ENCODE data around the gene PSME3.

Gene PSME3
- total RNA-seq, result 36.5 to 55.4 (median 36.6) reads per million in 3 donors

GRCh38 chr17:42832934-42833766, at the start of gene PSME3:
Gene PSME3 (plus strand): TSS chr17:42833397. CDS start chr17:42833632, 235 bp downstream.
- H3K4me1 ChIP-seq (ENCODE audit: control insufficient read depth, insufficient read depth, low read length, poor library complexity, severe bottlenecking), result peaks cover 4% of the 10 kb centered on the region
- H3K4me3 ChIP-seq (ENCODE audit: insufficient read depth, low read depth, low read length, poor library complexity, severe bottlenecking), result peak within 1 kb of the TSS; percentile 85
- peak; percentile 76 to 85 (median 83) for DNase-seq
- H3K36me3 ChIP-seq (ENCODE audit: control insufficient read depth, insufficient read depth, low read length), result peaks cover 9% of the 10 kb centered on the region
- peak within 1 kb of the TSS; percentile 86 for H3K27ac ChIP-seq (ENCODE audit: insufficient read depth, low read length, poor library complexity, severe bottlenecking)
- no peaks in the 10 kb centered on the region for H3K9me3 ChIP-seq (ENCODE audit: control insufficient read depth, low read length)
- no peaks in the 10 kb centered on the region for H3K27me3 ChIP-seq (replicated peaks; ENCODE audit: control insufficient read depth, insufficient read depth, low read length, poor library complexity, severe bottlenecking)

GRCh38 chr17:42783791-42784138, 49.4 kb upstream of the PSME3 start:
- no peak overlapping the region for H3K27ac ChIP-seq (ENCODE audit: insufficient read depth, low read length, poor library complexity, severe bottlenecking)
- peaks cover 57% of the 10 kb centered on the region for H3K27me3 ChIP-seq (replicated peaks; ENCODE audit: control insufficient read depth, insufficient read depth, low read length, poor library complexity, severe bottlenecking)
- H3K4me1 ChIP-seq (ENCODE audit: control insufficient read depth, insufficient read depth, low read length, poor library complexity, severe bottlenecking), result peaks cover 21% of the 10 kb centered on the region
- H3K36me3 ChIP-seq (ENCODE audit: control insufficient read depth, insufficient read depth, low read length), result peaks cover 12% of the 10 kb centered on the region
- H3K9me3 ChIP-seq (ENCODE audit: control insufficient read depth, low read length), result no peaks in the 10 kb centered on the region
- no peak for DNase-seq
- H3K4me3 ChIP-seq (ENCODE audit: insufficient read depth, low read depth, low read length, poor library complexity, severe bottlenecking), result no peak overlapping the region

- H3K36me3 ChIP-seq (ENCODE audit: control insufficient read depth, insufficient read depth, low read length), result peaks cover 6% of the 10 kb centered on the region
- peaks cover 57% of the 10 kb centered on the region for H3K27me3 ChIP-seq (replicated peaks; ENCODE audit: control insufficient read depth, insufficient read depth, low read length, poor library complexity, severe bottlenecking)
- no peak for DNase-seq
- peaks cover 21% of the 10 kb centered on the region for H3K4me1 ChIP-seq (ENCODE audit: control insufficient read depth, insufficient read depth, low read length, poor library complexity, severe bottlenecking)
- no peak overlapping the region for H3K4me3 ChIP-seq (ENCODE audit: insufficient read depth, low read depth, low read length, poor library complexity, severe bottlenecking)
- no peaks in the 10 kb centered on the region for H3K9me3 ChIP-seq (ENCODE audit: control insufficient read depth, low read length)
- H3K27ac ChIP-seq (ENCODE audit: insufficient read depth, low read length, poor library complexity, severe bottlenecking), result no peak overlapping the region
Measured at GRCh38 chr17:42784409-42784808, 48.8 kb upstream of the PSME3 start.

DNA sequence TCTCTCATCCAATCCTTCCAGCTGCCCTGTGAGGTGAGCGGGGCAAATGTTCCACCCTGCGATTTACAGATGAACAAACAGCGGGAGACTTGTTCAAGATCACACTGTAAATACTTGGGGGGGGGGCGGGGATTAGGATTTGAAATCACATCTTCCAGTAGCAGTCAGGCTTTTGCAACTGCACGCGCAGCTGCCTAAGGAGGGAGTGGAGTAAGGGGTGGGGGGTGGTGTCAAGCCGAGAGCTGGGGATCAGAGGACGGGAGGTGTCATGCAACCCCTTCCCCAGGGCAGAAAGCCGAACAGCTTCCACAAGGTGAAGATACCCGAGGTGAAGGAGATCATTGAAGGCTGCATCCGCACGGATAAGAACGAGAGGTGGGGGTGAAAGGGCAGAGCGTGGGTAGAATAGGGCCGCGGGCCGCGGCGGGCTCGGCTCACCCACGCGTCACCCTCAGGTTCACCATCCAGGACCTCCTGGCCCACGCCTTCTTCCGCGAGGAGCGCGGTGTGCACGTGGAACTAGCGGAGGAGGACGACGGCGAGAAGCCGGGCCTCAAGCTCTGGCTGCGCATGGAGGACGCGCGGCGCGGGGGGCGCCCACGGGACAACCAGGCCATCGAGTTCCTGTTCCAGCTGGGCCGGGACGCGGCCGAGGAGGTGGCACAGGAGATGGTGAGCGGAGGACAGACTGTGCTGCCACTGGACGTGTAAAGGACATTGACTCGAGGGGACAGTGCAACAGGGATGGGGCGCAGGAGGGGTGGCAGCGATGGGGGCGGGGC, 48.2 kb upstream of the PSME3 start:
- Histone ChIP-seq H3K36me3 (ENCODE audit: control insufficient read depth, insufficient read depth, low read length) (no peaks in the 10 kb centered on the region), H3K27me3 (replicated peaks; ENCODE audit: control insufficient read depth, insufficient read depth, low read length, poor library complexity, severe bottlenecking) (peaks cover 55% of the 10 kb centered on the region), H3K4me1 (ENCODE audit: control insufficient read depth, insufficient read depth, low read length, poor library complexity, severe bottlenecking) (peaks cover 20% of the 10 kb centered on the region), H3K27ac (ENCODE audit: insufficient read depth, low read length, poor library complexity, severe bottlenecking) (no peak overlapping the region), H3K4me3 (ENCODE audit: insufficient read depth, low read depth, low read length, poor library complexity, severe bottlenecking) (no peak overlapping the region), H3K9me3 (ENCODE audit: control insufficient read depth, low read length) (no peaks in the 10 kb centered on the region)
- DNase-seq, result no peak

GRCh38 chr17:42787266-42787665, 45.9 kb upstream of the PSME3 start:
- H3K4me1 ChIP-seq (ENCODE audit: control insufficient read depth, insufficient read depth, low read length, poor library complexity, severe bottlenecking), result peaks cover 11% of the 10 kb centered on the region
- no peak overlapping the region for H3K27ac ChIP-seq (ENCODE audit: insufficient read depth, low read length, poor library complexity, severe bottlenecking)
- H3K27me3 ChIP-seq (replicated peaks; ENCODE audit: control insufficient read depth, insufficient read depth, low read length, poor library complexity, severe bottlenecking), result peaks cover 35% of the 10 kb centered on the region
- no peak overlapping the region for H3K4me3 ChIP-seq (ENCODE audit: insufficient read depth, low read depth, low read length, poor library complexity, severe bottlenecking)
- H3K9me3 ChIP-seq (ENCODE audit: control insufficient read depth, low read length), result no peaks in the 10 kb centered on the region
- H3K36me3 ChIP-seq (ENCODE audit: control insufficient read depth, insufficient read depth, low read length), result no peaks in the 10 kb centered on the region
- no peak for DNase-seq

DNA sequence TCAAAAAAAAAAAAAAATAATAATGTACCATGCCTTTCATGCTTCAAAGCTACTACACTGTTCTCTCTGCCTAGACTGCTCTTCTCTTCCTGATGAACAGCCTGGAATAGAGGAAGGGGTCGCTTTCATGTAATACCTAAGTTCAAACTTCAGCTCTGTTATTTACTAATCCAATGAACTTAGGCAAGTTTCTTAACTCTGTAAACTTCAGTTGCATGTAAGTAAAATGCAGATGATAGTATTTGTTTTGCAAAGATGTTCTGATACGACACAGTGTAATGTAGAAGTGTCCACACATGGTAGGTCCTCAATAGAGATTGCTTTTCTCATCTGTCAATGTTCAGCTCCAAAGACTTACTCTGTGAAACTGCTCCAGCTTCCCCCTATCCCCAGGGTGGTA, 41.2 kb upstream of the PSME3 start:
- Histone ChIP-seq H3K27me3 (replicated peaks; ENCODE audit: control insufficient read depth, insufficient read depth, low read length, poor library complexity, severe bottlenecking) (no peaks in the 10 kb centered on the region), H3K27ac (ENCODE audit: insufficient read depth, low read length, poor library complexity, severe bottlenecking) (no peak overlapping the region), H3K4me1 (ENCODE audit: control insufficient read depth, insufficient read depth, low read length, poor library complexity, severe bottlenecking) (no peaks in the 10 kb centered on the region), H3K36me3 (ENCODE audit: control insufficient read depth, insufficient read depth, low read length) (no peaks in the 10 kb centered on the region), H3K4me3 (ENCODE audit: insufficient read depth, low read depth, low read length, poor library complexity, severe bottlenecking) (no peak overlapping the region), H3K9me3 (ENCODE audit: control insufficient read depth, low read length) (no peaks in the 10 kb centered on the region)
- no peak for DNase-seq

- no peak overlapping the region for H3K27ac ChIP-seq (ENCODE audit: insufficient read depth, low read length, poor library complexity, severe bottlenecking)
- H3K4me1 ChIP-seq (ENCODE audit: control insufficient read depth, insufficient read depth, low read length, poor library complexity, severe bottlenecking), result peaks cover 5% of the 10 kb centered on the region
- no peaks in the 10 kb centered on the region for H3K36me3 ChIP-seq (ENCODE audit: control insufficient read depth, insufficient read depth, low read length)
- DNase-seq, result no peak
- no peaks in the 10 kb centered on the region for H3K9me3 ChIP-seq (ENCODE audit: control insufficient read depth, low read length)
- no peaks in the 10 kb centered on the region for H3K27me3 ChIP-seq (replicated peaks; ENCODE audit: control insufficient read depth, insufficient read depth, low read length, poor library complexity, severe bottlenecking)
- no peak overlapping the region for H3K4me3 ChIP-seq (ENCODE audit: insufficient read depth, low read depth, low read length, poor library complexity, severe bottlenecking)
Measured at GRCh38 chr17:42792545-42792944, 40.7 kb upstream of the PSME3 start.

GRCh38 chr17:42795061-42795460, 38.1 kb upstream of the PSME3 start:
- Histone ChIP-seq H3K4me3 (ENCODE audit: insufficient read depth, low read depth, low read length, poor library complexity, severe bottlenecking) (no peak overlapping the region), H3K4me1 (ENCODE audit: control insufficient read depth, insufficient read depth, low read length, poor library complexity, severe bottlenecking) (peaks cover 15% of the 10 kb centered on the region), H3K27ac (ENCODE audit: insufficient read depth, low read length, poor library complexity, severe bottlenecking) (no peak overlapping the region), H3K36me3 (ENCODE audit: control insufficient read depth, insufficient read depth, low read length) (no peaks in the 10 kb centered on the region), H3K27me3 (replicated peaks; ENCODE audit: control insufficient read depth, insufficient read depth, low read length, poor library complexity, severe bottlenecking) (no peaks in the 10 kb centered on the region), H3K9me3 (ENCODE audit: control insufficient read depth, low read length) (no peaks in the 10 kb centered on the region)
- DNase-seq, result no peak

GRCh38 chr17:42795465-42795864, 37.7 kb upstream of the PSME3 start:
- no peak for DNase-seq
- H3K36me3 ChIP-seq (ENCODE audit: control insufficient read depth, insufficient read depth, low read length), result no peaks in the 10 kb centered on the region
- no peaks in the 10 kb centered on the region for H3K27me3 ChIP-seq (replicated peaks; ENCODE audit: control insufficient read depth, insufficient read depth, low read length, poor library complexity, severe bottlenecking)
- H3K27ac ChIP-seq (ENCODE audit: insufficient read depth, low read length, poor library complexity, severe bottlenecking), result no peak overlapping the region
- no peak overlapping the region for H3K4me3 ChIP-seq (ENCODE audit: insufficient read depth, low read depth, low read length, poor library complexity, severe bottlenecking)
- H3K4me1 ChIP-seq (ENCODE audit: control insufficient read depth, insufficient read depth, low read length, poor library complexity, severe bottlenecking), result peaks cover 15% of the 10 kb centered on the region
- no peaks in the 10 kb centered on the region for H3K9me3 ChIP-seq (ENCODE audit: control insufficient read depth, low read length)
